Neural progenitor cell (in vitro differentiated cells): ENCODE data around the gene TP53I13. TPM values are rescaled to one million over a fixed set of nuclear protein-coding genes. Genes with fewer than 3 reads are reported as not detected.

Source experiments
- DNase-seq: peaks from one replicate; pipeline ENCODE4 v3.0.0-alpha.2; 2016; ENCODE audit warnings: low spot score
- H2AFZ ChIP-seq: fragments of 200-600 bp; sonication (generic); replicated peaks from 2 replicates; pipeline ENCODE4 v1.6.1; 2016; ENCODE audit warnings: antibody characterized with exemption
- H3F3A ChIP-seq: fragments of 200-600 bp; sonication (generic); 2 replicates; pipeline ENCODE4 v1.6.1; 2016; ENCODE audit warnings: antibody characterized with exemption, low read depth
- H3K27ac ChIP-seq: fragments of 200-600 bp; sonication (generic); 2 replicates; pipeline ENCODE4 v1.5.1; 2016; ENCODE audit warnings: mild to moderate bottlenecking
- H3K27me3 ChIP-seq: fragments of 200-600 bp; sonication (generic); 2 replicates; pipeline ENCODE4 v1.6.1; 2016; ENCODE audit warnings: mild to moderate bottlenecking, moderate library complexity
- H3K36me3 ChIP-seq: fragments of 200-600 bp; sonication (generic); 2 replicates; pipeline ENCODE4 v1.5.1; 2016
- H3K4me1 ChIP-seq: fragments of 200-600 bp; sonication (generic); 2 replicates; pipeline ENCODE4 v1.6.1; 2016; ENCODE audit warnings: mixed run types
- H3K4me2 ChIP-seq: fragments of 200-600 bp; sonication (generic); 2 replicates; pipeline ENCODE4 v1.6.1; 2016
- H3K4me3 ChIP-seq: fragments of 200-600 bp; sonication (generic); 2 replicates; pipeline ENCODE4 v1.5.1; 2016
- H3K79me2 ChIP-seq: fragments of 200-600 bp; sonication (generic); 2 replicates; pipeline ENCODE4 v1.6.1; 2016; ENCODE audit warnings: low read depth
- H3K9ac ChIP-seq: fragments of 200-600 bp; sonication (generic); 2 replicates; pipeline ENCODE4 v1.6.1; 2016
- H3K9me3 ChIP-seq: fragments of 200-600 bp; sonication (generic); 2 replicates; pipeline ENCODE4 v1.5.1; 2016; ENCODE audit warnings: low read depth
- H4K20me1 ChIP-seq: fragments of 200-600 bp; sonication (generic); 2 replicates; pipeline ENCODE4 v1.6.1; 2016; ENCODE audit warnings: low read depth
- H3K27ac Mint-ChIP-seq: 3 replicates; pipeline ENCODE4 v1.8.0; 2021; ENCODE audit warnings: mixed read lengths
- H3K27me3 Mint-ChIP-seq: 2 replicates; pipeline ENCODE4 v1.8.0; 2022; ENCODE audit warnings: low read depth, mild to moderate bottlenecking, inconsistent platforms, moderate library complexity, mixed read lengths; ENCODE audit not compliant: insufficient read depth
- H3K36me3 Mint-ChIP-seq: 3 replicates; pipeline ENCODE4 v1.8.0; 2021; ENCODE audit warnings: mixed read lengths
- H3K4me1 Mint-ChIP-seq: 3 replicates; pipeline ENCODE4 v1.8.0; 2021; ENCODE audit warnings: mixed read lengths
- H3K4me3 Mint-ChIP-seq: 3 replicates; pipeline ENCODE4 v1.8.0; 2021; ENCODE audit warnings: mild to moderate bottlenecking, moderate library complexity, mixed read lengths
- H3K9me3 Mint-ChIP-seq: 3 replicates; pipeline ENCODE4 v1.8.0; 2020; ENCODE audit warnings: mixed read lengths
- CTCF ChIP-seq: fragments of 200-600 bp; sonication (generic); IDR thresholded peaks from 2 replicates; pipeline ENCODE4 v1.5.1; 2017; ENCODE audit warnings: antibody characterized with exemption, mild to moderate bottlenecking
- EZH2 ChIP-seq: fragments of 200-600 bp; sonication (generic); IDR thresholded peaks from 2 replicates; pipeline ENCODE4 v1.6.1; 2017; ENCODE audit warnings: antibody characterized with exemption, mild to moderate bottlenecking, moderate library complexity
- EZH2phosphoT487 ChIP-seq: fragments of 200-600 bp; sonication (generic); IDR thresholded peaks from 2 replicates; pipeline ENCODE4 v1.6.1; 2017; ENCODE audit warnings: antibody characterized with exemption
- total RNA-seq: library from RNA; depleted of rRNA; stranded (reverse); fragments of >200 nt; gene quantifications from 2 replicates; pipeline ENCODE4 v1.2.3, GENCODE V29; 2015; ENCODE audit warnings: low replicate concordance

TP53I13 gene
- total RNA-seq, 1 donor from 2014 or later, result 9.2 TPM

GRCh38 chr17:29608986-29609385 lies 40.5 kb downstream of the TP53I13 start:
- Mint-ChIP-seq H3K36me3 (peaks cover 9% of the 10 kb centered on the region), H3K27me3 (peaks cover 2% of the 10 kb centered on the region), H3K9me3 (no peaks in the 10 kb centered on the region), H3K27ac (no peak overlapping the region), H3K4me1 (peaks cover 9% of the 10 kb centered on the region), H3K4me3 (no peak overlapping the region)
- Histone ChIP-seq H3K4me3 (no peak overlapping the region), H3F3A (peaks cover 7% of the 10 kb centered on the region), H3K9me3 (no peaks in the 10 kb centered on the region), H3K4me1 (peaks cover 5% of the 10 kb centered on the region), H3K9ac (no peak overlapping the region), H3K4me2 (no peak overlapping the region), H4K20me1 (no peaks in the 10 kb centered on the region), H3K27me3 (peaks cover 7% of the 10 kb centered on the region), H3K79me2 (no peaks in the 10 kb centered on the region), H3K27ac (no peak overlapping the region), H3K36me3 (no peaks in the 10 kb centered on the region), H2AFZ (no peak overlapping the region)
- TF ChIP-seq EZH2 (no peak), CTCF (no peak), EZH2phosphoT487 (no peak)
- DNase-seq, result no peak

DNA sequence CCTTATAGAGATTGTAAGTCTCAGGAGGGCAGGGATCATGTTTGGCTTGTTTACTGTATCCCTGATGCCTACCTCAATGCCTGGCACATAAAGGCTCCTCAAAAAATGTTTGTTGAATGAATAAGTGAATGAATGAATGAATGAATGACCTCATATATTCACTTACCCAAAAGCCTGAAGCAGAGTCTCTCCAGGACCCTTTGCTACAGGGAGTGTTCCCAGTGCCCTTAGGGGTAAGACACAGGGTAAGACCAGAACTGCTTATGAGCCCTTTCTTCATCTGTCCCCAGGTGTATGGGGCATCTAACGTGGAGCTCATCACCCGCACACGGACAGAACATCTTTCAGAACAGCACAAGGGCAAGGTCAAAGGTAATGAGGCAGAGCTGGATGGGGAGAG lies 41.9 kb downstream of the TP53I13 start:
- peaks cover 9% of the 10 kb centered on the region for H3K36me3 Mint-ChIP-seq
- Histone ChIP-seq H2AFZ (no peak overlapping the region), H4K20me1 (no peaks in the 10 kb centered on the region), H3K36me3 (no peaks in the 10 kb centered on the region), H3K79me2 (no peaks in the 10 kb centered on the region), H3K4me2 (no peak overlapping the region), H3K27me3 (peaks cover 12% of the 10 kb centered on the region), H3K4me3 (no peak overlapping the region), H3K27ac (no peak overlapping the region), H3F3A (peaks cover 21% of the 10 kb centered on the region), H3K9me3 (no peaks in the 10 kb centered on the region), H3K9ac (no peak overlapping the region), H3K4me1 (peaks cover 18% of the 10 kb centered on the region)
- H3K9me3 Mint-ChIP-seq, result no peaks in the 10 kb centered on the region
- DNase-seq, result no peak
- TF ChIP-seq EZH2 (no peak), CTCF (no peak), EZH2phosphoT487 (no peak)
- peaks cover 21% of the 10 kb centered on the region for H3K4me1 Mint-ChIP-seq
- H3K27me3 Mint-ChIP-seq, result peaks cover 11% of the 10 kb centered on the region
- no peak overlapping the region for H3K4me3 Mint-ChIP-seq
- H3K27ac Mint-ChIP-seq, result no peak overlapping the region

- Mint-ChIP-seq H3K36me3 (peaks cover 9% of the 10 kb centered on the region), H3K9me3 (no peaks in the 10 kb centered on the region), H3K4me1 (peaks cover 26% of the 10 kb centered on the region), H3K27ac (no peak overlapping the region), H3K27me3 (peaks cover 15% of the 10 kb centered on the region), H3K4me3 (no peak overlapping the region)
- Histone ChIP-seq H3F3A (peaks cover 28% of the 10 kb centered on the region), H3K27ac (no peak overlapping the region), H3K4me2 (no peak overlapping the region), H4K20me1 (peaks cover 5% of the 10 kb centered on the region), H3K4me1 (peaks cover 23% of the 10 kb centered on the region), H3K4me3 (no peak overlapping the region), H3K79me2 (no peaks in the 10 kb centered on the region), H3K27me3 (peaks cover 23% of the 10 kb centered on the region), H3K36me3 (no peaks in the 10 kb centered on the region), H3K9me3 (no peaks in the 10 kb centered on the region), H2AFZ (no peak overlapping the region), H3K9ac (no peak overlapping the region)
- no peak for TF ChIP-seq CTCF
- TF ChIP-seq EZH2, result no peak
- TF ChIP-seq EZH2phosphoT487, result no peak
- no peak for DNase-seq
Observed at GRCh38 chr17:29611351-29612093, 43.0 kb downstream of the TP53I13 start.
